Measurements from ENCODE around the gene SND1.
"Not testable (repeated sequence)": the region's sequence is repeated elsewhere in the genome, so short reads cannot be mapped to it uniquely, and the experiment has no call there.

The SND1 gene

GRCh38 chr7:127831318-127832219 lies 179.6 kb downstream of the SND1 start:
- DNase-seq (ENCODE audit: low read depth, low spot score), result no peak

GRCh38 chr7:127832592-127832991 lies 180.6 kb downstream of the SND1 start:
- no peak for DNase-seq (ENCODE audit: low read depth, low spot score)

- DNase-seq (ENCODE audit: low read depth, low spot score), result no peak
Measured at GRCh38 chr7:127833641-127834040, 181.6 kb downstream of the SND1 start.

- DNase-seq (ENCODE audit: low read depth, low spot score), result no peak
Measured at GRCh38 chr7:127835679-127836078, 183.7 kb downstream of the SND1 start.

GRCh38 chr7:127837816-127838410 lies 185.9 kb downstream of the SND1 start:
- not testable (repeated sequence) for DNase-seq (ENCODE audit: low read depth, low spot score)

GRCh38 chr7:127838816-127839415 lies 186.9 kb downstream of the SND1 start:
- no peak for DNase-seq (ENCODE audit: low read depth, low spot score)

GRCh38 chr7:127840226-127840951 lies 188.4 kb downstream of the SND1 start:
- DNase-seq (ENCODE audit: low read depth, low spot score), result no peak

- DNase-seq (ENCODE audit: low read depth, low spot score), result no peak
Measured at GRCh38 chr7:127844165-127844564, 192.2 kb downstream of the SND1 start.

- DNase-seq (ENCODE audit: low read depth, low spot score), result no peak
Measured at GRCh38 chr7:127844707-127845331, 192.8 kb downstream of the SND1 start.

- no peak for DNase-seq (ENCODE audit: low read depth, low spot score)
Measured at GRCh38 chr7:127845522-127846214, 193.7 kb downstream of the SND1 start.

GRCh38 chr7:127847641-127848040 lies 195.6 kb downstream of the SND1 start:
- DNase-seq (ENCODE audit: low read depth, low spot score), result no peak

- DNase-seq (ENCODE audit: low read depth, low spot score), result no peak
Measured at GRCh38 chr7:127848241-127848640, 196.2 kb downstream of the SND1 start.

GRCh38 chr7:127850195-127850594 lies 198.2 kb downstream of the SND1 start:
- no peak for DNase-seq (ENCODE audit: low read depth, low spot score)

- no peak for DNase-seq (ENCODE audit: low read depth, low spot score)
Measured at GRCh38 chr7:127854383-127854782, 202.4 kb downstream of the SND1 start.

GRCh38 chr7:127857464-127857841 lies 205.5 kb downstream of the SND1 start:
- no peak for DNase-seq (ENCODE audit: low read depth, low spot score)

- no peak for DNase-seq (ENCODE audit: low read depth, low spot score)
Measured at GRCh38 chr7:127858091-127858914, 206.3 kb downstream of the SND1 start.

- no peak for DNase-seq (ENCODE audit: low read depth, low spot score)
Measured at GRCh38 chr7:127858915-127859189, 206.9 kb downstream of the SND1 start.

GRCh38 chr7:127859330-127859729 lies 207.3 kb downstream of the SND1 start:
- no peak for DNase-seq (ENCODE audit: low read depth, low spot score)

GRCh38 chr7:127862525-127862924 lies 210.5 kb downstream of the SND1 start:
- no peak for DNase-seq (ENCODE audit: low read depth, low spot score)

GRCh38 chr7:127863082-127863481 lies 211.1 kb downstream of the SND1 start:
- no peak for DNase-seq (ENCODE audit: low read depth, low spot score)
